Colonic mucosa (tissue), 4 donors: ENCODE measurements around the gene NOC2L. TPM values are rescaled to one million over a fixed set of nuclear protein-coding genes. Genes with fewer than 3 reads are reported as not detected.

Source experiments
- DNase-seq: peaks from one replicate; pipeline ENCODE4 v3.0.0-alpha.2; 2020
- H3K27ac ChIP-seq: fragments of 200-600 bp; one replicate; pipeline ENCODE4 v1.8.0; 2021
- H3K27me3 ChIP-seq: fragments of 200-600 bp; one replicate; pipeline ENCODE4 v1.8.0; 2021
- H3K36me3 ChIP-seq: fragments of 200-600 bp; one replicate; pipeline ENCODE4 v1.8.0; 2021
- H3K4me1 ChIP-seq: fragments of 200-600 bp; one replicate; pipeline ENCODE4 v1.8.0; 2021; ENCODE audit warnings: mild to moderate bottlenecking
- H3K4me3 ChIP-seq: fragments of 200-600 bp; one replicate; pipeline ENCODE4 v1.8.0; 2021
- H3K9ac ChIP-seq, 2 donors: one replicate each; pipeline ENCODE4 v1.7.0; 2013; ENCODE audit warnings: control low read depth in 2 of 2, low read depth in 2 of 2, low read length in 2 of 2
- H3K9me3 ChIP-seq: fragments of 200-600 bp; one replicate; pipeline ENCODE4 v1.8.0; 2021
- intact Hi-C: fragments of 100-400 bp; cut with DNase I; formaldehyde crosslinking; loops from one replicate; pipeline ENCODE4 v1.14.1; 2022
- total RNA-seq, 2 donors: library from RNA; stranded (reverse); fragmentation: NEBNext Ultra II Directional in 1 of 2; extraction: Animal tissue kit (Norgen Biotek cat#: 25700) in 1 of 2; gene quantifications; one replicate each; pipeline ENCODE4 v1.2.1, GENCODE V29; 2021
- TF ChIP-seq, protein P1 (sequence below): fragments of 200-600 bp; IDR thresholded peaks from one replicate; pipeline ENCODE4 v1.8.0; 2022; ENCODE audit warnings: antibody characterized with exemption, mild to moderate bottlenecking
- donor health status: healthy.
- donor health status: DM: no; HTN: no; CAD: no.
- donor health status: DM: no; HTN: no; CAD: no.

The NOC2L gene
- total RNA-seq, 2 donors from 2014 or later = 46.9 to 127 TPM

DNA sequence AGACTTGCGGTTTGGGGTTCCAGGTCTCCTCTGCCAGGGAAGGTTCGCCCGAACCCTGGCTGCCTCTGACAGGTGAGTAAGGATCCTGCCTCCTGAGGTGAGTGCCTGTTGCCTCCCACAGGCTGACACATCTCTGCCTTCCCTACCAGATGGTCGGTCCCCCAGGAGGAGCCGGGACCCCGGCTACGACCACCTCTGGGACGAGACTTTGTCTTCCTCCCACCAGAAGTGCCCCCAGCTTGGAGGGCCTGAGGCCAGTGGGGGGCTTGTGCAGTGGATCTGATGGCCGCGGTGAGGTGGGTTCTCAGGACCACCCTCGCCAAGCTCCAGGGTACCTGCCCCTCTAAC lies 15.2 kb upstream of the NOC2L start:
- no peak for DNase-seq
- no peak overlapping the region for H3K27ac ChIP-seq
- no peaks in the 10 kb centered on the region for H3K36me3 ChIP-seq
- no peaks in the 10 kb centered on the region for H3K9me3 ChIP-seq
- H3K27me3 ChIP-seq = peaks cover 22% of the 10 kb centered on the region
- intact Hi-C loops = no loop called here
- TF ChIP-seq, protein P1, sequence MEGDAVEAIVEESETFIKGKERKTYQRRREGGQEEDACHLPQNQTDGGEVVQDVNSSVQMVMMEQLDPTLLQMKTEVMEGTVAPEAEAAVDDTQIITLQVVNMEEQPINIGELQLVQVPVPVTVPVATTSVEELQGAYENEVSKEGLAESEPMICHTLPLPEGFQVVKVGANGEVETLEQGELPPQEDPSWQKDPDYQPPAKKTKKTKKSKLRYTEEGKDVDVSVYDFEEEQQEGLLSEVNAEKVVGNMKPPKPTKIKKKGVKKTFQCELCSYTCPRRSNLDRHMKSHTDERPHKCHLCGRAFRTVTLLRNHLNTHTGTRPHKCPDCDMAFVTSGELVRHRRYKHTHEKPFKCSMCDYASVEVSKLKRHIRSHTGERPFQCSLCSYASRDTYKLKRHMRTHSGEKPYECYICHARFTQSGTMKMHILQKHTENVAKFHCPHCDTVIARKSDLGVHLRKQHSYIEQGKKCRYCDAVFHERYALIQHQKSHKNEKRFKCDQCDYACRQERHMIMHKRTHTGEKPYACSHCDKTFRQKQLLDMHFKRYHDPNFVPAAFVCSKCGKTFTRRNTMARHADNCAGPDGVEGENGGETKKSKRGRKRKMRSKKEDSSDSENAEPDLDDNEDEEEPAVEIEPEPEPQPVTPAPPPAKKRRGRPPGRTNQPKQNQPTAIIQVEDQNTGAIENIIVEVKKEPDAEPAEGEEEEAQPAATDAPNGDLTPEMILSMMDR = no peak
- H3K9ac ChIP-seq = no peak overlapping the region
- no peak overlapping the region for H3K4me3 ChIP-seq
- H3K4me1 ChIP-seq = peaks cover 3% of the 10 kb centered on the region

DNA sequence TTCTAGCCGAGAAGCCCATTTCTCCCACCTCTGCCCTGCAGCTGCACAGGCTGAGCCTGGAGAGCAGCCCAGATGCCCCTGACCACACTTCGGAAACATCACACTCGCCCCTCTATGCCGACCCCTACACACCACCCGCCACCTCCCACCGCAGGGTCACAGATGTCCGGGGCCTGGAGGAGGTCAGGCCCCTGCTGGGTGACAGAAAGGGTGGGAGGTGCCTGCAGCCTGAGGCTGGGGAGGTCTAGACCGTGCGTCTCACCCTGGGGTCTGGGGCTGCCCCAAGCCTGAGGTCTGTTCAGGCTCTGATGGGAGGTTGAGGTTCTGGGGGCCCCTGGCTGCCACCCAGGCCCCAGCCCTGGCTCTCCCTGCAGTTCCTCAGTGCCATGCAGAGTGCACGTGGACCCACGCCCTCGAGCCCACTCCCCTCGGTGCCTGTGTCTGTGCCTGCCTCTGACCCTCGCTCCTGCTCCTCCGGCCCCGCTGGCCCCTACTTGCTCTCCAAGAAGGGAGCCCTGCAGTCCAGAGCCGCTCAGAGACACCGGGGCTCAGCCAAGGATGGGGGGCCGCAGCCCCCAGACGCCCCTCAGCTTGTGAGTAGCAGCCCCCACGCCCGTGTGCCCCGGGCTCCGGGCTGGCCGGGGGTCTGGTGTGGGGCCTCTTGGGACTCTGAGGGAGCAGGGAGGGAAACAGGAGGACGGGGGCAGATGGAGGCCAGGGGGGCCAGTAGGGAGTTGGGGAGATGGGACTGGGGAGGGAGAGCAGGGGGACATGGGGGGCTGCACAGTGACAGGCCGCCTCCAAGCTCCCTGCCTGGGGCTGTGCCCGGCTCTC lies 14.6 kb upstream of the NOC2L start:
- TF ChIP-seq, protein P1 = no peak
- peaks cover 3% of the 10 kb centered on the region for H3K4me1 ChIP-seq
- no peaks in the 10 kb centered on the region for H3K36me3 ChIP-seq
- peaks cover 24% of the 10 kb centered on the region for H3K27me3 ChIP-seq
- H3K27ac ChIP-seq = no peak overlapping the region
- no peaks in the 10 kb centered on the region for H3K9me3 ChIP-seq
- DNase-seq = no peak
- H3K4me3 ChIP-seq = no peak overlapping the region
- intact Hi-C loops = no loop called here
- H3K9ac ChIP-seq = no peak overlapping the region

DNA sequence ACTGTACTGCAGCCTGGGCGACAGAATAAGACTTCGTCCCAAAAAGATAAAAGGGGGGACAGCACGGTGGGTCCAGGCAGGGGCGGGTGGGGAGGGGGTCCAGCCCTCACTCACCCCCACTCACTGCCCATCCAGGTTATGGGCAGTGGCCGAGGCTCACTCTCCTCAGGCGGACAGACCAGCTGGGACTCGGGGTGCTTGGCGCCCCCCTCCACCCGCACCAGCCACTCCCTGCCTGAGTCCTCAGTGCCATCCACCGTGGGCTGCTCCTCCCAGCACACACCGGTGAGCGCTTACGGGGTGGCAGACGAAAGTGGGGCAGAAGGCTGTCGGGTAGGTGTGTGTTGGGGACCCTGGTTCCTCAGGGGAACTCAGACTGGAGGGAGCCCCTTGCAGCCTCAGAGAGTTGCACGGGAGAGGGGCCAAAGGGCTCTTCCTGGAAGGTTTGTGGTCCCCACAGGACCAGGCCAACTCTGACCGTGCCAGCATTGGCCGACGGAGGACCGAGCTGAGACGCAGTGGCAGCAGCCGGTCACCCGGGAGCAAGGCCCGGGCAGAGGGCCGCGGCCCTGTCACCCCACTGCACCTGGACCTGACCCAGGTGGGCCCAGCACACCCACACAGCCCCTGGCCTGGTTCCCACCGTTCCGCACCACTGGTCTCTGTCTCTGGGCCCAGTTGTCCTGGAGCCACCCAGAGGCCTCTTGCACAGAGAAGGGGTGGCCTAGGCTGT lies 13.8 kb upstream of the NOC2L start:
- Histone ChIP-seq H3K4me3 (no peak overlapping the region), H3K36me3 (no peaks in the 10 kb centered on the region), H3K27ac (no peak overlapping the region), H3K27me3 (peaks cover 32% of the 10 kb centered on the region), H3K9me3 (no peaks in the 10 kb centered on the region), H3K9ac (no peak overlapping the region), H3K4me1 (peaks cover 3% of the 10 kb centered on the region)
- TF ChIP-seq, protein P1 = no peak
- intact Hi-C loops = no loop called here
- no peak for DNase-seq

DNA sequence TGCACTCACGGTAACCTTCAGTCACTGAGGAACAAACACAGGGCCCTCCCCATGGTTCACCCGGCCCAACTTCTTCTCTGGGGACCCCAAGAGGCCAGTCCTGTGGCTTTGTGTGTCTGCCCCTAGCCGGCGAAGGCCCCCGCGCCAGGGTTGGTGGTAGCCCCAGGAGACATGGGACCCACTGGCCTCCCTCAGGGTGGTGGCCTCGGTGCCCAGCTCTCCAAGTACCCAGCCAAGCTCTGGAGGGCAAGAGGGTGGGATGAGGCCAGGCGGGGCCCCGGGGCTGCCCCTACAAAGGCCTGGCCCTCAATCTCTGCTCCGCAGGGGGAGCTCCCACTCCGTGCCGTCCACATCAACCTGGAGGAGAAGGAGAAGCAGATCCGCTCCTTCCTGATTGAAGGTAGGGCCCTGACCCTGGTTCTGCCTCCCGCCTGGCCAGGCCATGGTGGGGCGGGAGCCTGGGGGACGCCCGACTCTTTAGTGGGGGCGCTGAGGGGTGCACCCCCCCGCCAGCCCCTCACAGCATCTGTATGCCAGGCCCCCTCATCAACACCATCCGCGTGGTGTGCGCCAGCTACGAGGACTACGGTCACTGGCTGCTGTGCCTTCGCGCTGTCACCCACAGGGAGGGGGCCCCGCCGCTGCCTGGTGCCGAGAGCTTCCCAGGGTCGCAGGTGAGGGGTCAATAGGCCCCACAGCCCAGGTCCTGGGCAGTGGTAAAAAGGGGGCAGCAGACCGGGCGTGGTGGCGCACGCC lies 12.9 kb upstream of the NOC2L start:
- H3K9me3 ChIP-seq = no peaks in the 10 kb centered on the region
- TF ChIP-seq, protein P1 = no peak
- peaks cover 7% of the 10 kb centered on the region for H3K4me1 ChIP-seq
- DNase-seq = no peak
- no peaks in the 10 kb centered on the region for H3K36me3 ChIP-seq
- H3K27ac ChIP-seq = no peak overlapping the region
- intact Hi-C loops = no loop called here
- H3K9ac ChIP-seq = no peak overlapping the region
- H3K4me3 ChIP-seq = no peak overlapping the region
- peaks cover 36% of the 10 kb centered on the region for H3K27me3 ChIP-seq

DNA sequence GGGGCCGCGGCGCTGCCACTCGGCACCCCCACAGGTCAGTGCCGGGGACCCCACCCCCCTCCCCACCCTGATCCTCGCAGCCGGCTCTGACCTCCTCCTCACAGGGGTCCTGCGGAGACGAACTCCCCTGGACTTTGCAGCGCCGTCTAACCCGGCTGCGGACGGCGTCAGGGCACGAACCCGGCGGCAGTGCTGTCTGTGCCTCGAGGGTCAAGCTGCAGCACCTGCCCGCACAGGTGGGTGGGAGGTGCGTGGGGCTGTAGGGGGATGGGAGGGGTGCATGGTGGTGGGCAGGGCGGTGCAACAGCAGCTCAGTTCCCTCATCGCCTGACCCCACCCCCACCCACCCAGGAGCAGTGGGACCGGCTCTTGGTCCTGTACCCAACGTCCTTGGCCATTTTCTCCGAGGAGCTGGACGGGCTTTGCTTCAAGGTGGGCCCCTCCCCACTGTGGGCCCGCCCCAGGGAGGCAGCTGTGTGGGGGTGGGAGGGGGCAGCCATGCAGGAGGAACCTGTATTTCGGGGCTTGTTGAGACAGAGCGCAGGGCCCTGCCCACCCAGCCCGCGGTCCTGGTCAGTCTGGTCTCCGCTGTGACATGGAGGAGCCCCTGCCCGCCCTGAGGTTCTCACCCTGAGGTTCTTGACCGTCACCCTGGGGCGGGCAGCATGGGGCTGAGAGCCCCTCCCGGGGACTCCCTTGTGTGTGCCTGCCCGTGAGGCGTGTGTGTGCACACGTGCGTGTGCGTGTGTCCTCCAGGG lies 12.1 kb upstream of the NOC2L start:
- intact Hi-C loops = no loop called here
- peaks cover 9% of the 10 kb centered on the region for H3K4me1 ChIP-seq
- no peak for DNase-seq
- TF ChIP-seq, protein P1 = no peak
- H3K27me3 ChIP-seq = peaks cover 36% of the 10 kb centered on the region
- H3K9ac ChIP-seq = no peak overlapping the region
- no peaks in the 10 kb centered on the region for H3K36me3 ChIP-seq
- no peaks in the 10 kb centered on the region for H3K9me3 ChIP-seq
- H3K4me3 ChIP-seq = no peak overlapping the region
- no peak overlapping the region for H3K27ac ChIP-seq
